ENCODE measurements around the gene ALG5.

ALG5 gene, protein sequence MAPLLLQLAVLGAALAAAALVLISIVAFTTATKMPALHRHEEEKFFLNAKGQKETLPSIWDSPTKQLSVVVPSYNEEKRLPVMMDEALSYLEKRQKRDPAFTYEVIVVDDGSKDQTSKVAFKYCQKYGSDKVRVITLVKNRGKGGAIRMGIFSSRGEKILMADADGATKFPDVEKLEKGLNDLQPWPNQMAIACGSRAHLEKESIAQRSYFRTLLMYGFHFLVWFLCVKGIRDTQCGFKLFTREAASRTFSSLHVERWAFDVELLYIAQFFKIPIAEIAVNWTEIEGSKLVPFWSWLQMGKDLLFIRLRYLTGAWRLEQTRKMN

DNA sequence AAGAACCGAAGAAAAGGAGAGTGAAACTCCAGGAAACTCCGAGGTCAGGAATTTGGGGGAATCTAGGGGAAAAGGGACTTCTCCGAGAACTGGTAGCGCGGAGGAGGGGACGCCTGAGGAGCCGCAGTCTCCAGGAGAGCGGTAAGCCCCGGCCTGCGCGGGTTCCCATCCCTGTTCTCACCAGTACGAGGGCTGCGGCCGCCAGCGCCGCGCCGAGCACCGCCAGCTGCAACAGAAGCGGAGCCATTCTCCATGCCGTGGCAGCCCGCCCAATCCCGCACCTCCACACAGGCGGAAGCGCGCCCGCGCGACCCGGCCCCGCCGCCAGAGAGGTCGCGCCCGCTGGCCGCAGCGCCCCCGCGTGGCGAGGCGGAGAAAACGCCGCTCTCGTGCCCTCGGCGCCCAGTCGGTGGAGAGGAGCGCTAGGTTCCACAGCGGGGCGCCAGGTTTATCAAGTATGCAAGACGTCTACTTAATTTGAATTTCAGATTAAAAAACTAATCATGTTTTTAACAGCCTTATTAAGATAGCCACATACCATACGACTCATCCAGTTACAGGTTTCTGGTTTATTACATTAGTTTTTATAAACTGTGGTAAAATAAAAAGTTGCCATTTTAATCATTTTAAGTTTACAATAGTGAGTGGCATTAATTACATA is at the start of gene ALG5:
TSS of gene ALG5 (minus strand) at position 287 of the 661 bp plus-strand sequence. CDS start at position 247, 40 bp downstream.
- peak; percentile 65 to 86 for DNase-seq

DNA sequence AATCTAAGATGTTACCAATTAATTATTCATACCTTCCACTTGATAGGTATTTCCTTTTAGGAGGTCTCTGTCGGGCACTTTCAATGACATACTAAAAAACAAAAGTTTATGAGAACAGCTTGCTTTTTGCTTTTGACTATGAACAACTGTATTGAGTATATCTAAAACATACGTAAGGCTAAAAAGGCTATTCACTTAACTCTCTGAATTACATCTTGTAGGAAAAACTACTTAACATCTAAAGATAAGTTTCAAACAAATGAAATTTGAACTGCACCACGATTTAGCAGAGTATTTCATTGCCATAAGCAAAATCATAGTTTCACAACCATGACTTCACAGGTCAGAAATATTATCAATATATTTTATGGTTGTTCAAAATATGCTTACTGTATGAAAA is 48.7 kb upstream of the ALG5 start:
- DNase-seq = no peak

DNA sequence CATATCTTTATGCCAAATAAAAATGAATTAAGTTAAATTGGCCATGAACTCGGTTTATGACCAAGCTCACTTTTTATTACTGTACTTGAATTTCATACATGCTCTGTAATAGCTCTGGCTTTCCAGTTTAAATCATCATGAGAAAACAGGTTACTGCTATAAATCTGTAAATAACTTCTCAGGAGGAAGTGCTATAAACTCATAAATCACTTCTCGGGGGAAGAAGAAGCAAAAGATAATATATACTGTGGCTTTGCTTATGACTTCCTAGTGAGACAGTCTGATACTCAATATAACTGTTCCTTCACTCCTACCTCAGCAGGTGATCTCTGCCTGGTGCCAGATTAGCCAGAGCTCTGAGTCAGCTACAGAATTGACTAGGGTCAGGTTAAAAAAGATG is 47.9 kb upstream of the ALG5 start:
- no peak for DNase-seq

DNA sequence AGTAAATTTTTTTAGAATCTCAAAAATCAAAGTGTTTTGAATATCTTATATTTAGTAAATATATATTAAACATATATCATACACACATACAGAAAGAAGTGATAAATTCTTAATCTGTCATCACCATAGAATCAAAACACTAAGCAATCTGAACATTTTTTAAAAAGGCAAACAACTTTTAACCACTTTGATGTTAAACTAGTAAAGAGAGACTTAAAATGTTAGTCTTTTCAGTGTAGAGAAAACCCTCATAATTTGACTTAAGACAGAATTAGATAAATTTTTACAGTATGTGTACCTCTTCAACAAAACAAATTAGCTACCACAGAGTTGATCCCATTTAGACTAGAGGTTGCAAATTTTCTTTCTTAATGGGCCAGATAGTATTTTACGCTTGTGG is 46.9 kb upstream of the ALG5 start:
- no peak for DNase-seq

DNA sequence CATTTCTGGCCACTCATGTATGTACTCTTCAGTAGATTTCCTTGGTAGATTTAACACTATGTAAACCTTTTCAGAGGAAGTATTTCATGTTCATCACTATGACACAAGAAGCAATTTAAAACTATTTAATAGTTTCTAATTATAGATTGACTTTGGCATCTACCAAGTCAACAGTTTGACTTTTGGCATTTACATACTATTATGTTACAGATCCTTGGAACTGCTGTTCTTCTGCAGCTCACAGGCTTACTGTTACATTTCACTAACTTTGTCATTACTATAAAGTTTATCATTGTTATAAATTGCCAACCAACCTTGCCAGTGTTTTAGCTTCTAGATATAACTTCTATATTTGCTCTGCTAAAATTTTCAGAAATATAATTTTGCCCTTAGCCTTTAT is 41.6 kb upstream of the ALG5 start:
- no peak for DNase-seq

DNA sequence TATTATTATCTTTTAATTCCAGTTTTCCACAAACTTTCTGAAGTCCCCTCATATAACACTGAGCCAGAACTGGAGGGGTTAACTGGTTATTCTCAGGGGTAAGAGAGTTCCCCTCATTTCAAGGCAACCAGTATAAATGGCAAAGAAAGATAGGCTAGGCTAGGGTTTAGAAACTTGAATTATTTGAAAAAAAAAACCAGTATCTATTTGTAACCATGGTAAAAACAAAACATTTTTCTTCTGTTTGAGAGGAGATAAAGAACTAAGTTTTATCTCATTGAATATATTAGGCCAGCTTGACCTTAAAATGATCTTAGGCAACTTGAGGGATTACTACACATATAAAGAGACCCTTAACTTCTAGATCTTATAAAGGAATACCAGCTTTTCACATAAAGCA is 40.8 kb upstream of the ALG5 start:
- no peak for DNase-seq

DNA sequence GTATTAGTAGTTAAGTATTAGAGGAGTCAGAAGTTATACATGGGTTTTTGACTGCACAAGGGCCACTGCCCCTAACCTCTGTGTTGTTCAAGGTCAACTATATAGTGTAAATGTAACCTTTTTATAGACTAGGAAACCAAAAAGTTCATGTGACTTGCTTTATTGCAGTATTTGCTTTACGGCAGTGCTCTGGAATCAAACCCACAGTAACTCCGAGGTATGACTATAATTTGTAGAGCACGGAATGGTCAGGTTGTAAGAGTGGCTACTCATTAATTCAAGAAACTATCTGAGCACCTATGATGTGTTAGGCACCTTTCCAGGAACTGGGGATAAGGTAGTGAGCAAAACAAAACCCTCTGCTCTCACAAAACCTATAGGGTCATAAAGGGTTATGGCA is 38.1 kb upstream of the ALG5 start:
- no peak for DNase-seq

DNA sequence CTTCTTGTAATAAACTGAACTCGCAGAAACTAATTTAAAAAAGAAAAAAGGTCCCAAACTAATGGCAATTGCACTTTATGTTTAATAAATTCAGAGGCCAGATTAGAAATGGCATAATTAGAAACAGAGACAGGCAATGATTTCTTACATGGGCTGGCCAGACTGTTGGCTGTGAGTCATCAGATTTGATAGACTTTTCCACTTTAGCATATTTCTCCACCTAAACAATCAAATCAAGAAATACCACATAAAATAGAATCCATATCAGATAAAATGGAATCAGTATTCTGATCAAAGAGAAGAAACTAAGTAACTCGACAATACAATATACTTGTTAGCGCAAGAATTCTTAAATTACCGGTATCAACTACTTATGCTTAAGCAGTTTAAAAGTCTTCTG is 30.5 kb upstream of the ALG5 start:
- no peak for DNase-seq

DNA sequence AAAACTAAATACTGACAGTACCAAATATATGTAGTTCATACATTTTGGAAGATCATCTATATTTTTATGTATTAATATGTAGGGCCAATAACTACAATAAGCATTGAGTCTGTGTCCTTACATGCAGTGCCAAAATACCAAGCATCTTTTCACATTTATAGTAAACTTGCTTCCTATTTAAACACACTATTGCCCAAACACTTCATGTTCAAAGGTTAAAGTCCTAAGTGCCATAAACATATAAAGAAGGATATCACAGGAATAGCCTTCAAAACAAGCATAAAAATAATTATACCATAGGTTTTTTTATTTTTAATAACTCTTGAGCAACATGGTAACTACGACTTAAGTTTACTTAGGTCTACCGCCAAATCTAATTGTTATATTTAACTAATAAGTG is 28.5 kb upstream of the ALG5 start:
- DNase-seq = no peak

DNA sequence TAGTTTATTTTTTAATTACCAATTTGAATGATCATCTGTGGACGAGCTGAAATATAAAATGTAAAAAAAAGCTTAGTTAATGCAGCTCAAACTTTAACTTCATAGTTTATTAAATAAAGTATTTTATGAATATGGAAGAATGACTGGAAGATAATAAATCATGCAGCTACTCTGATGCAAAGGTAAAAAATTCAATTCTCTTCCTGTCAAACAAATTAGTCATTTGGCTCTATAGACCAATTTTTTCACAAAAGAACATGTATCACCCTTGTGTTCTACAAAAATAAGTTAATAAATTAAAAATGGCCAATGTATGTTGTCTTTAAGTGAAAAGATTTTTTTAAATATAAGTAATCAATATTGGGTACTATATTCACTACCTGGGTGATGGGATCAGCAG is 27.6 kb upstream of the ALG5 start:
- no peak for DNase-seq

DNA sequence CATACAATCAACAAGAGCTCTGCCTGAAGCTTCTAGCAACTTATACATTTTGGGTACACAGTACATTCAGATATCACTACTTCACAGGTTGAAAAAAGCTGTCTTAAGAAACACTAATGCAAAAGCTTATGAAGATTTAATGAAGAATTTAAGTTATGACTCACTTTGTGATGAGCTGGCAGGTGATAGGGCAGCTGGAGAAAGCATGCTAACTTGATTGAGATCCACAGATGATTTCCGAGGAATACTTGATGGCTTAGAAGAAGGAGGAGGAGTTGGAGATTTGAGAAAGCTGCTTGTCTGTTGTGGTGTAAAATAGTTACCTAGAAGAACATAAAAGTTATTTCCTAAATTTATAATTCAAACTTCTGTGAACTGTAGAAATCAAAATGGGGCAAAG is 24.7 kb upstream of the ALG5 start:
- DNase-seq = no peak

DNA sequence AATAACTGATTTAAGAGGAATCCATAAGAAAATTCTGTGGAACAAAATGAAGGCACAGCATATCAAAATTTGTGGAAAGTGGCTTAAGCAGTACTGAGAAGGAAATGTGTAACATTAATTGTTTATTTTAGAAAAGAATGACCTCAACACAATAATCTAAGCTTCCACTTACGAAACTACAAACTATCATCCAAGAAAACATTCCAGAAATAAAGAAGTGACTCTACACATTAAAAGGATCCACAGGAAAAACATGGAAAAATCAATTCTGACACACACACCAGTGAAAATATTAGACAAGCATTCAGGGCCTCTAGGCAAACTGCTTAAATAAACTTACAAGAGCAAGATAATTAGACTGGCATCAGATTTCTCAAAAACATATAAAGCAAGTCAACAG is 15.5 kb upstream of the ALG5 start:
- DNase-seq = no peak

DNA sequence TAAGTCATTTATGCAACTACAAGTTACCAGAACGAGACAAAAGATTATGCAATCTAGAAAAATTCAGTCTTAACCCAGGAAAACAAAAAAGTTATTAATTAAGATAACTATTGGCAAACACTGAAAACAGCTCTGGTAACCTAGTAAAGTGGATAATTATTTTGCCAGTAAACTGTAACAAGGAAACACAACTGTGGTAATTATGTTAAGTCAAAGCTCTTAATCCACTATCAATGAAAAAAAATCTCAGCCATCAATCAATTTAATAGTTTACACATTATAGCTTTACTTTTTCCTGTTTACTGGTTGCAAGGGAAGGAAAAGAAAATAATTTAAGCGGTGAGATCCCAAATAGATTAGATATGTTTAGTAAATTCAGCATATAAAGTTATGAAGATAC is 12.6 kb upstream of the ALG5 start:
- no peak for DNase-seq

DNA sequence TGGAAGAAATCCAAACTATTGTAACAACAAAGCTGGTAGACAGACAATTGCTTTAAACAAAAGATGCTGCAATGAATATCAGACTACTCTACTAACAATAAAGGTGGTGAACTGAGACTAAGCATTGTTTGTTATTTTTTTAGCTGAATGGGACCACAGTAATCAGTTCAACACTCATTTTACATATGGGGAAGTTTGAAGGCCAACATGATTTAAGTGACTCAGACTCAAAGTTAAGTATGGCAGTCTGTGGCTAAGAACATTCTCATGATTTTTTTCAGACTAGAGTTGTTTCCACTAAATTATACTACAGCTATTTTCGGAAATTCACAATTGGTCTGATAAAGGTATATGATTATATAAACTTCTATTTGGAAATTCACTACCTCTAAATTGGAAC is 11.9 kb upstream of the ALG5 start:
- no peak for DNase-seq

DNA sequence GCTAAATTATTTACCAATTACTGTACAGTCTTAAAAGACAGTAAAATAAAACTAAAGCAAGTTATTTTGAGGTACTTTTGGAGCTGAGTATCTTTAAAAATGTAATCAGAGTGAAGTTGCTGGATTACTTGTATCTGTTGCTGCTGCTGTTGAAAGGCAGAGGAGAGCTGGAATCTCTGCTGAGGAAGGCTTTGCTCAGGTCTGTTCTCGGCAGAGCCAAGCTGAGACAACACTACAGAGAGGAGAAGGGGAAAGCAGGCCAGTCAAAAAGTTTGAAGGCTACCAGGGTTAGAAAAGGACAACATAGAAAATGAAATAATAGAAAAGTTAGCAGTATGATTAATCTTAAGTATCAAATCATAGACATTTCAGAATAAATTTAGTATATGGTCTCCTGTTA is 11.3 kb upstream of the ALG5 start:
- no peak for DNase-seq

DNA sequence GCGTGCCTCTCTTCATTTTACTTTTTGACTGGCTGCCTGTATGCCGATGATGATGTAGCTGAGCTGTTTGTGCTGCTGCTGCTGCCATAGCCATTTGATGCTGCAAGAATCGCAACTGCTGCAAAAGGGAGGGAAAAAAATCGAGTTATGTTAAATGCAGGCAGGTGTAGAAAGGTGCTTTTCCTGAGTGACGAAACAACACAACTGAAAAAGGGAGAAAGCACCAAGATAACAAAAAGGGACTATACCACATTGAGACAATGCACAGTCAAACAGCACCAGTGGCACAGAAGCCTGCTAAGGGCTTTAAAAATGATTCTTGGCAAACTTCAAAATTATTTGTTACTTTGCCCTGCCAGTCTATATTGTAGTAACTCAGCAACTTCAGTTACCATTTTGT is 10.6 kb upstream of the ALG5 start:
- DNase-seq = no peak

DNA sequence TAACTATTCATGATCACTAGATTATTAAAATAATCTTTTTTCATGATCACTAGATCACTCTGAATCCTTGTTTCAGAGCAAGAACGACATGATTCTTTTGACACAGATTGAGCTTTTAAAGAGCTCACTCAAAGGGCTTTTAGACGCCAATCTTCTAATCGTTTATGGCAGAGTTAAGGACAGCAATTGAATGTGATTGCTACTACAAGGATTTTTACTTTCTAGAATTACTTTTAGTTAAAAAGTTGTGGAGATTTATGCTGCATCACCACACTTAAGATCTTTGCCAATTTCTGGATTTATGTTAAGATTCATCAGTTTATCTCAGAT is 2.7 kb upstream of the ALG5 start:
- no peak for DNase-seq

DNA sequence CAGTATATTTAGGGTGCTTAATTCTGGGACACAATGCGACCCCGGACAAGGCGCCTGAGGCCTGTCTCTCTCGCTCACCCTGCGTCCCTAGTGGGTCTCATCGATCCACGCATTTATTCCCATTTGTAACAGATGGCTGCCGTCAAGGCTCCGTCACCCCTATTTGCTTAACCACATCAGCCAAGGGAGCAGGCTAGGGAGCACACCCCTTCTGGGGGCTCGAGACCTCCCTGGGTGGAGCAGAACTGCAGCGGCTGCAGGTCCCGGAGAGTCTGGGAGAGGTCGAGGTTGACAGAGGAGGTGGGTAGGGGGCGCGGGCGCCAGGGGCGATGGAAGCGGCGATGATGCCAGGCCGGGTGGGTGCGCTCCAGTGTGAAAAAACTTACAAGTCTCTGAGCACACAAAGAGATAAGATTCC is 507 bp downstream of the ALG5 start:
- DNase-seq = peak; percentile 34 to 47

DNA sequence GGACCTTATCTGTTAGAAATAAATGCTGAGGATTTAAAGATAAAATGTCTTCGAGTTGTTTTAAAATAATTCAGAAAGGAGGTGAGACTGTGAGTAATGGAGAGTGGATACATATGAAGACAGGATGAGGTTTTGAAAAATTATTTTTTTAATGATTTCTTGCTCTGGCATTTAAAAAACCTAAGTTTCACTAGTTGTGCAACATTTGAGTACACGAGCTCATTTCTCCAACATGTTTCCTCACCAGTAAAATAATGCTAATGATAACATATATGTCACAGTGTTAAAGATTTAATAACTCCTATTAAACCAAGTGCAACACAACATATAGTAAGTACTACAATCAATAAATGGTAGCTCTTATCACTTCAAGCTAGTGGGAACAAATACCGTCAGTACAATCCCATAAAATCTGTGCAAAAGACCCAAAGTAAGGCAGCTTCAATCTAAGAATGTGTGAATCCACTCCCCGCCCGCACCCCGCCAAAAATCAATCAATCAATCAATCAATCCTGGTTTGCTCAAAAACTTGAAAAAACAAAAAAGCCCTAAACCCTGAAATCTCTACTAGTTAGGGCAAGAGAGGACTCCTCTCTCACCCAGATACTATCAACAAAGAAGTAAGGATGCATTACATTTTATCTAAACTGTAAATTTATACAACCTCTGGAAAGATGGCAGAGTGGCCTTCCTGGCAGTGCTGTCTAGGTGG is 1.3 kb downstream of the ALG5 start:
- DNase-seq = no peak

DNA sequence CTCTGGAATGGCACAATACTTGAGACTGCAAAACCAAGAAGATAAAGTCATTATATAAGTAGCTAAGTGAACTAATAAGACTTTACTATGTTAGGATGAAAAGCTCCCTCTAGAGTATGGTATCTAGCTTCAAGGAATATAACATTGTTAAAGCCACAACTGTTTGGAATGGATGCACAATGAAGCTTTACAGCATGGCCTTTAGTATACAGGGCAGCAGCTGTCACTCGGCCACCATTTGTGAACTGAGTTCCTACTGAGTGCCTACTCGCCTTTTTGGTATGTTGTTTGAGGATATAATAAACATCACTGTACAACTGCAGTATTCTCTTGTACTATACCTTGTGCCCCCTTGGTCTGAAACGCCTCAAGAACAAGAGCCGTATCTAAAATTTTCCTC is 6.8 kb downstream of the ALG5 start:
- DNase-seq = no peak

DNA sequence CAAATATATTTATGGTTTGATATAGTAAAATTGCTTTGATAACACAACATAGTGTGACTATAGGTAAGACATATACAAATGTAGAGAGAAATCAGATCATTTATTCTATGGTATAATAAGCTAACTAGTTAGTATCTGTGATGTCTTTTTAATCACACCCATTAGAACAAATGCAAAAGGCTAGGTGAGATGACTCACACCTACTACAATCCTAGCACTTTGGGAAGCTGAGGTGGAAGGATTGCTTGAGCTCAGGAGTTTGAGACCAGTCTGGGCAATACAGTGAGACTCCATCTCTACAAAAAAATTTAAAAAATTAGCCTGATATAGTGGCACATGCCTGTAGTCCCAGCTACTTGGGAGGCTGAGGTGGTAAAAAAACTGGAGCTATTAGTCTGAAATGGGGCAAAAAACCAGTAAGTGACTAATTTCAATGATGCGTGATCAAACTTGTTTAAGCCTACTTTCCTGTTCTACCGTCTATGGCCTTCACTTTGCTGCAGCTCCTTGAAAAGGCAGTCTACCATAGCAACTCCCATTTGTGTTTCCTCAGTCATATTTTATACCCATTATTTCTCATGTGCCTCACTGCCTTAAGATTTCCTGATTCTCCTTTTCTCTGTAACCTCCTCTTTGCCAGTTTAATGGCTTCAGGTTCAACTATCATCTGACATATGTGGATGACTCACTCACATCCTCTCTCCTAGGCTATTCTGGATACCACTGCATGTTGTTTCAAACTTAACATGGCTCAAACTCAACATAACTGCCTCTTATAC is 12.5 kb downstream of the ALG5 start:
- DNase-seq = no peak

DNA sequence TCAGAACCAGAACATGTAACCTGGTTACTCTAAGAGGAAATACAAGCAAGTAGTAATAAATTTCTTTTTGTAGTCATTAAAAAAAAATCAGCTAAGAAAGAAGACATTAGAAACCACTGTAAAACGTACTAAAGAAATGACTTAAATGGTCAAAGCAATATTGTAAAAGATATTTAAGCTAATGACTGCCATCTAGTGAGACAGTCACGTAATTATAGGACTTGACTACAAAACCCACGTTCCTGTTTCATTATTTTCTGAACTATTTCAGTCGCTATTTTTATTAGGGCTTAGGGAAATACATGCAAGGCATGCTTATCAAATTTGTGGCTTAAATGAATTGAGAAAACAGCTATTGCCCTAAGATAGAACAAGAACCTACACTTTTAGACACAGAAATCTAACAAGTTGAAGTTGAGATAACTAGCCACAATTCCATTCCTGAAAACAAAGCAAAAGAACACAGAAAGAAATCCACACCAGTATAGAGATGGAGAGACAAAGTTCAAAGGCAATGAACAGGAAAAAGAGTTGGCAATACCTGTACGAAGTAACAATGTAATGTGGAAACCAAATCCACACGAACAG is 17.9 kb downstream of the ALG5 start:
- DNase-seq = peak; percentile 0 to 41

DNA sequence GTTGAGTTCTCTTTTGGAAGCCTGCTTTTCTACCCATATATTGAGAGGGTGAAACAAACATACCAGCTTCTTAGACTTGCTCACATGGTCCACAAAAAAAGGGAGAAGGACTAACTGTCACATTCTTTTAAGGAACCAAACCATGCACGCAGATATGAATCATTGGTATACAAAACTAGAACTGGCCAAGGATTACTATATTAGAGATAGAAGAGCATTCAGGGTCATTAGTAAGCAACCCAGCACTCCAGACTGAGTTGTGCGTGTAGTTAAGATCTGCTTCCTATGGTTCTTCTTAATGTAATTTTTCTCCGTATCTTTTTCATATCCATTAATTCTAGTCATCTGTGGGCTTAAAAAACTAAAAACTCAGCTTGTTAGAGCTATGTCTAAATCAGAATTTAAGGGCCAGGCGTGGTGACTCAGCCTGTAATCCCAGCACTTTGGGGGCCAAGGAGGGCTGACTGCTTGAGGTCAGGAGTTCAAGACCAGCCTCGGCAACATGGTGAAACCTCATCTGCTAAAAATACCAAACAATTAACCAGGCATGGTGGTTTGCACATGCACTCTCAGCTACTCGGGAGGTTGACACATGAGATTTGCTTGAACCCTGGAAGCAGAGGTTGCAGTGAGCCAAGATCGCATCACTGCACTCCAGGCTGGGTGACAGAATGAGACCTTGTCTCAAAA is 19.6 kb downstream of the ALG5 start:
- no peak for DNase-seq
